ENCODE measurements around the gene CORO6.

CORO6 gene

DNA sequence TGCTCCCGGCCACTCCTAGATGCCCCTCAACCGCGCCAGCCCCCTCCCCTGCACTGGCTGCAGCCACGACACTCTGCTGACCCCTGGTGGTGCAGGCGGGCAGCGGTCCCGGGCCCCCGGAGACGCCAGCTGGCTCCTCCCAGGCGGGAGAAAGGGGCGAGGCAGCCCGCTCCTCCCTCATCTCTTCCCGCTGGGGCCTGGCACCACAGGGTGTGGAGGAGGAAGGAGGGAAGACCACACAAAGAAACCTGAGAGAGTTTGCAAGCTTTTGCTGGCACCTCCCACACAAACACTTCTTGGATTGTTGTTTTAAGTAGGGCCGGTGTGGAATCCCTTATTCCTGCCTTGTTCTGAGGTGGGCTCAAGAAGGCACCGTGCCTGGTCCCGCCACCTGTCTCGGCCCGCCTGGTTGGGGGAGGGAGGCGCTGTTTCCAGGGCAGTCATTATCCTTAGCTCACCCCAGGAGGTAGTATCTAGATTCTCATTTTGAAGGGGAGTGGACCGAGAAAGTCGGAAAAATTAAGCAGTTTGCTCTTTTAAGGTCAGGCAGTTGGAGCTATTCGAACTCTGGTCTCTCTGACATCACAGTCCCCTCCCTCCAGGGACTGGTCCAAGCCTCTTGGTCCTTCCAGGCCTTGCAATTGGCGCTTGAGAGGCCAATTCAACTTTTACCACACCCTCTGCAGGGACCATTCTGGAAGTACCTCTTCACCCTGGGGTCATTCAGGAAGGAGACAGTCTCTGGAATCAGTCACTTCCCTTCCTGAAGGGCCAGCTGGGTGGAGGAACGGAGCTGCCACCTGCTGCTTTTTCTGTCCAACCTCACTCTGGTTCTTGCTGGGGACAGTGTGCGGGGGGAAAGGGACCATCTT lies 30.7 kb downstream of the CORO6 start:
- DNase-seq (ENCODE audit: low read depth), result no peak
- no peak overlapping the region for H3K4me3 ChIP-seq (ENCODE audit: low read depth, low read length)
- TF ChIP-seq, protein P1, sequence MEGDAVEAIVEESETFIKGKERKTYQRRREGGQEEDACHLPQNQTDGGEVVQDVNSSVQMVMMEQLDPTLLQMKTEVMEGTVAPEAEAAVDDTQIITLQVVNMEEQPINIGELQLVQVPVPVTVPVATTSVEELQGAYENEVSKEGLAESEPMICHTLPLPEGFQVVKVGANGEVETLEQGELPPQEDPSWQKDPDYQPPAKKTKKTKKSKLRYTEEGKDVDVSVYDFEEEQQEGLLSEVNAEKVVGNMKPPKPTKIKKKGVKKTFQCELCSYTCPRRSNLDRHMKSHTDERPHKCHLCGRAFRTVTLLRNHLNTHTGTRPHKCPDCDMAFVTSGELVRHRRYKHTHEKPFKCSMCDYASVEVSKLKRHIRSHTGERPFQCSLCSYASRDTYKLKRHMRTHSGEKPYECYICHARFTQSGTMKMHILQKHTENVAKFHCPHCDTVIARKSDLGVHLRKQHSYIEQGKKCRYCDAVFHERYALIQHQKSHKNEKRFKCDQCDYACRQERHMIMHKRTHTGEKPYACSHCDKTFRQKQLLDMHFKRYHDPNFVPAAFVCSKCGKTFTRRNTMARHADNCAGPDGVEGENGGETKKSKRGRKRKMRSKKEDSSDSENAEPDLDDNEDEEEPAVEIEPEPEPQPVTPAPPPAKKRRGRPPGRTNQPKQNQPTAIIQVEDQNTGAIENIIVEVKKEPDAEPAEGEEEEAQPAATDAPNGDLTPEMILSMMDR (IDR thresholded peaks at IDR 0.05; ENCODE audit: low read depth, low read length, missing control alignments), result peak; percentile 95

DNA sequence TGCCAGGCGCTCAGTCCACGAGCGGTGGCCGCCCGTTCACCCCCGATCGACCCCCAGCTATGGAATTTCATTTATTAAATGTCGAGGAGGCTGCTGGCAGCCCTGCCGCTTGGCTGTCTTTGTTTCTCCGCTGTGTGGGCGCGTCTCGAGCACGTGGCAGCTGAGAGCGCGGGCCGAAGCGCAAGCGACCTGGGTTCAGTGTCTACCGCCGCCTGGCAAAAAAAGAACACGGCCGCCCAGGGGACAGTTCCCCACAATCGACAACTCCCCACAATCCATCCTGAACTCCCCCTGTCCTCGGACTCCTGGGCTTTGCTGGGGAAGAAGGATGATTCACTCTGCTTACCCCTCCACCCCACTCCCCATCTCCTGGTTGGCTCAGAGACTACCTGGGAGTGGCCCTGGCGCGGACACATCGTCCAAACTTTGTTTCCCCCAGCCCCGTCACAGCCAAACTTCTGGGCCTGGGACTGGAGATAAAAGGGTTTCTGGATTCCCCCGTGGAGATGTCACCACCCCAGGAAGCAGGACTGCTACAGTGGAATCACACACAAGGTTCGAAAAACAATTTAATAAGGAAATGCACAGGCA lies 31.5 kb downstream of the CORO6 start:
- TF ChIP-seq, protein P1 (IDR thresholded peaks at IDR 0.05; ENCODE audit: low read depth, low read length, missing control alignments), result no peak
- DNase-seq (ENCODE audit: low read depth), result no peak
- H3K4me3 ChIP-seq (ENCODE audit: low read depth, low read length), result no peak overlapping the region

DNA sequence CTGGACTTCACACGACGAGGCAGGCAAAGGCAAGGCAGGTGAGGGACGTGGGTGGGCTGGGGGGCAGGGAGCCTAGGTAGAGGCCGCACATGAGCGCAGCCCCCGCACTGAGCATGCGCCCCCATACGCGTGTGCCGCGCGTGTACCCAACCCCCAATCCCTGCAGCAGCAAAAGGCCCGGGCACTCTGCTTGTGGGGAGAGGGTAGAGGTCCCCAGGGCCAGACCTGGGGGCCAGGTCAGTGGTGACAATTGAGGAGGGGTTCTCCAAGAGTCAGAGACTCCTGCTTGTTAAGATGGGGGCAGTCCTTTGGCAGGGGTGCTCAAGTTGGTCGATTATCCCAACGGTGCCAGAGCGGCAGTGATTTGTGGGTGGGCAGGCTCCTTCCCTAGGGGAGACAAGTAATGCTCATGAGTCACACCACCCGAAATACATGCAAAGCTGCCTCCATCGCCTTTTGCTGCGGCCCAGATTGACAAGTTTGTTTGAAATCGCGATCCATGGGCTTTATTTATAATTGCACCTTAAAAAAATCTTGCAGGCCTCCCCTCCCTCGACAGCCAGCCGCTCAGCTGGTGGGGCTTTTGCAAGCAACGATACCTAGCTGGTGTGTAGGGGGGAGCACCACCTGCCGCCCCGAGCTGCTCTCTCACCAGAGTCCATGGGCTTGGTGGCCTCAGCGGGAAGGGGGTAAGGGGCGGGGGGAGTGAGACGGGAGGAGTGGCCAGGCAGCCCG lies 32.1 kb downstream of the CORO6 start:
- TF ChIP-seq, protein P1 (IDR thresholded peaks at IDR 0.05; ENCODE audit: low read depth, low read length, missing control alignments), result no peak
- H3K4me3 ChIP-seq (ENCODE audit: low read depth, low read length), result peak overlapping the region; percentile 61
- DNase-seq (ENCODE audit: low read depth), result no peak

DNA sequence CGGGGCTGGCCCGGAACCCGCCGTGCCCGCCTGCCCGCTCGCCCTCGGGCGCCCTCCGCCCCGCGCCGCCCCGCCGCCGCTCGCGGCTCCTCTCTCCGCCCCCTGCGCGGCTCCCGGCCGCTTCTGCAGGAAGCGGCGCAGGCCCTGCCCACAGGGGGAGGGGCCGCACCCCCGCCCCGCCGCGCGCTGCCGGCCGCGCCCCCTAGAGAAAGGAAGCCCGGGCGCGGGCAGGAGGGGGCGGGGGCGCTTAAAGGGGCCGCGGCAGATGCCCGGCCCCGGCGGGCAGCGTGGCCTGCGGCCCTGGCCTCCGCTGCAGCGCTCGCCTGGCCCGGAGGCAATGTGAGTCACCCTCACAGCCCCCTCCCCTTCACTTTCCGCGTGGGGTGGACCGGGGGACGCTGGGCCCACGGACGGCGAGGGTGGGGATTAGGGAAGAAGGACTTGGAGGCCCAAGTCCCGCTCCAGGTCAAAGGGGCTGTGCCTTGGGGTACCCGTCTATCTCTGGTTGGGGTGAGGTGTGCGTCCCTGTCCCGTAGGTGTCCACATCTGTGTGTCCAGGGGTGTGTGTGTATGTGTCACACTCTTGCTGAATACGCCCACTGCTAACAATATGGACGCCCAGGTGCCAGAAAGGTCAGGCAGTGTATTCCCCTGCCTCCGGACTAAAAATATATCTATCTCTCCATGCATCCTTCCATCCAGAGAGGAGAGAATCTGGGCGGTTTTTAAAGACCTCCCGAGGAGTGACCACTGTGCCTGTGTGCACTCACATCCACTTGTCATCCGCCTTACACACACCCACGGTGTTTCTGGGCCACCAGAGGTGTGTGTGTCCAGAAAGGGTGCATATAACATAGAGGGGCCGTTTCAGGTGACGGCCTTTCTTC lies 32.9 kb downstream of the CORO6 start, which contains the start of gene GIT1:
Gene GIT1, minus strand, starts transcription at position 125 of the 887 bp plus-strand sequence. CDS start 270 bp downstream, outside the sequence.
- no peak for DNase-seq (ENCODE audit: low read depth)
- TF ChIP-seq, protein P1 (IDR thresholded peaks at IDR 0.05; ENCODE audit: low read depth, low read length, missing control alignments), result no peak
- peak within 1 kb of the TSS; percentile 91 for H3K4me3 ChIP-seq (ENCODE audit: low read depth, low read length)

DNA sequence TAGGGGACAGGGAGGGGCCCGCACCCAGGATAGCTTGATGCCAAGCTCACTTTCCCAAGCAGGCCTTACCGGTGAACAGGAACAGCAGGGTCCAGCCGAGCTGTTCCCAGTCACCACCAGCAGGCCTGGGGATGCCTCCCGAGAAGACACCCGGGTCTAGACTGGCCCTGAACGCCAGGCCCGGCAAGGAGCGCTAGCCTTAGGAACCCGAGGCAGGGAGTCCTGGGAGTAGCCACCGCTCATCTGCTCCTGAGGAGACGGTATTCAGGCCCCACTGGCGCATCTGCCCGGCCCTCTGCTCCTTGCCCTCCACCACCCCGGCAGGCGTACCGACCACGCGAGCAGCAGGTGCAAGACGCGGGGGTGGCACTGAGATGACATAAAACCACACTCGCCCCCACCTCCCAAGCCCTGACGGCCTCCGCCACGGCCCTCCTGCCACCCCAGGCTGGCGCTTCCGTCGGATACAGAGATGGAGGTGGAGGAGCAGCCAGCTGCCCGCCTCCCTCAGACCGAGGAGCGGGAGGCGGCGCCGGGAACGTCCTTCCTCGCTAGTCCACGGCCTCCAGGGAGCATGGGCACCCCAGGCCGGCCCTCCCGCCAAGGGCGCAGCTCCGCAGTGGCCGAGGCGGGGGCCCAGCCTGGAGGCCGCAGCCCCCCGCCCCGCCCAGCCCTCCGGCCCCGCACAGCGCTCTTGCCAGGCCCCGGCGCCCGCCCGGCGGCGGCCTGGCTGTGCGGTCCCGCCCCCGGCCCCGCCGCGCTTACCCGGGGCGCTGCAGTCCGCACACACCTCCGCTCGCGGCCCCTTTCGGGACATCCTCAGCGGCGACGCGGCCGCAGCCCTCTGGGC lies 33.9 kb downstream of the CORO6 start:
- DNase-seq (ENCODE audit: low read depth), result no peak

More for the DNA sequence above, 33.9 kb downstream of the CORO6 start:
- TF ChIP-seq, protein P1 (IDR thresholded peaks at IDR 0.05; ENCODE audit: low read depth, low read length, missing control alignments), result no peak
- H3K4me3 ChIP-seq (ENCODE audit: low read depth, low read length), result peak overlapping the region; percentile 91
